ENCODE data around the gene SAMMSON.

SAMMSON gene

DNA sequence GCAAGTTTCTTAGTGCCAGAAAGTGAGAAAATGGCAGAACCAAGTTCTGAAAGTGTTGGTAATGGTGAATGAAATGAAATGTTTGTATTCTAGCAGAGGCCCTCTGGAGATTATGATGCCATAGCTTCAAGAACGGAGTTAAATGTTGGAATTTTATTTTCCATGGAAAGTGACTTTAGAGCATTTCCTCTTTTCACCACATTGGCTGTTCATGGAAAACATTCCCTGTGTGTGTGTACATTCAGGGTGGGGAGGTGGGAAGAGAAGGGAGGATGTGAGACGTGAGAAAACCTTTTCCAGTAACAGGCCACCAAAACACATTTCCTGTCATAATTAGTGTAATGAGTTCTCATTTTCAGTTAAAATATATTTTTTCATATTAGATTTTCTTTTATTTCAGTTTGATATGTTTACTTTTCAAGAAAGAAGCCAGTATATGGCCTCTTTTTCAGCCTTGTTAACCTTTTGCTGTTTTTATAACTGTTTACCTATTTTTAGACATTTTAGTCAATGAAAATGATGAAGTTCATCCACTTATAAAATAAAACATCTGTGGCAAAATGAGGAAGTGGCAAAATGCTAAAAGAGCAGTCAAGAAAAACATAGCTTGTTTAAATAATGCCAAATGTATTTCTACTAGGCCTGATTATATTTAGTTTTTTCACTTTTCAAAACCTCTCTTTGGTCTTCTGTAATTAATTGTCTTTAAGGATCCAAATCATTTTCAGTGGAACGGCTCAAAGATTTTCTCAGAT, 21.6 kb downstream of the SAMMSON start:
- no peak for DNase-seq

DNA sequence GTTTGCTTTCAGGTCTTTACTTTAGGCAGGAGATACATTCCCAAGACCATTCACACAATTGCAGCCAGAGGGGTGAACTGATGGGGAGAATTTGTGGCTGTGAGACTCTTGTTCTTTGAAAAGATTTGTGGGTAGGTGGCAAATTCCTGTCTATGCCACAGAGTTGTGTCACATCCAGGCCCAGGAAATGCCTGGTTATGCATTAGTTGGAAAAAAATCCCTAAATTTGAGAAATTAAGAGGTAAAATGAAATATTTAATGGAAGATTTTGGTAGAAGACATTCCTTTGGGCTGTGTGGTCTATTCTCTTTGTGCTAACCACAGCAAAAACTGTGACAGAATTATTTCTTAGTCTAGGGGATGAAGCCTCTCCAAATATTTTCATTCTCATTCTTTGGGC, 28.8 kb downstream of the SAMMSON start:
- no peak for DNase-seq

DNA sequence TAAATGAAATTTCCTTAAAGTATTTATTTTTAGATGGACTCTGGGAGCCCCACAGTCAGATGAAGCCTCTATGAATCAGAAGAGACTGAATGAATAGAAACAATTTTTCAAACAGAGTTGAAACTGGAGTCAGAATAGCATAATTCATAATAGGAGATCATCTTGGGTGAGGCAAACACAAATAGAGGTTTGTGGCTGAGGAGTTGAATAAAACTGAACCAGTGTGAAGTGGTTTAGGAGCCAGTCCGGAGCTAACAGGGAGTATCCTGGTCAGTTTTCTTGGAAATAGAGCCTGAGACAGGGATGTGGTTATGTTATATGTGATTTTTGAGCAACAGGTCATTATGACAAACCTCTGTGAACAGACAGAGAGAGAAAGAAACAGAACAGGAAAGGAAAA, 39.2 kb downstream of the SAMMSON start:
- DNase-seq, result no peak

DNA sequence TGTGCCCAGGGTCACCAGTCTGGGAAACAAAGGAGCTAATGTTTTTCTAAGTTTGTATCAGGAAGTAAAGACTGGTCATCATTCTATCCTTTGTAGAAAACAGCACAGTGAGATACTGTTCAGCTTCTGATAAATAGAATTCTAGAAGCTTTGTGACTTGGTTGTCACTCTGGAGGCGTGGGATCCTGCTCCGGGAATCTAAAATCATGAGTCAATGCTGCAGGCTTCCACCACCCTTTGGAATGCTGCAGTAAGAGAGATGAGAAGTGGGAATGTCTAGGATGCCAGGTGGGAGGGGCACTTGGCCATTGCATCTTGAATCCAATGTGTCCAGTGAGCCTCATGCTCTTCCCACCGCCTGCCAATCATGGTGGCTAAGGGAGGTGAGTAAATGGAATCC, 40.9 kb downstream of the SAMMSON start:
- no peak for DNase-seq

- no peak for DNase-seq
These were observed 43.1 kb downstream of the SAMMSON start for GRCh38 chr3:70042641-70043040.

DNA sequence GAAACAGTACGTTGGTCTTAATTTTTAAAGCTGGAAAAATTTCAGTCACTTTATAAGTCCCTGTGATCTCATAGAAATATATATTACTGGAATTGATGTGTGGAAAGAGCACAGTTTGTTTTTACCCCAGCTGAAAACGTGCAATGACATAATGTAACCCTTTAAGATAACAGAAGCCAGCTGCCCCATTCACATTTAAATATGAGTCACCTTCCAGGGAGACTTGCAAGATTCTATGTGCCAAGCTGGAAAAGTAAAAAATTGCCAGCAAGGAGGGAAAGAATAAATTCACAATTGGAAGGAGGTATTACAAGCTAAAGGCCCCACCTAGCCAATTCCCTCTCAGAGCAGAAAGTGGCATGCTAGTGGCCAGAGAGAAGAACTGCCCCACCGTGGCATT, 50.2 kb downstream of the SAMMSON start:
- no peak for DNase-seq

GRCh38 chr3:70053293-70053692, 53.8 kb downstream of the SAMMSON start:
- DNase-seq, result peak; percentile 23

- no peak for DNase-seq
These were observed 56.5 kb downstream of the SAMMSON start for GRCh38 chr3:70056081-70056480.

DNA sequence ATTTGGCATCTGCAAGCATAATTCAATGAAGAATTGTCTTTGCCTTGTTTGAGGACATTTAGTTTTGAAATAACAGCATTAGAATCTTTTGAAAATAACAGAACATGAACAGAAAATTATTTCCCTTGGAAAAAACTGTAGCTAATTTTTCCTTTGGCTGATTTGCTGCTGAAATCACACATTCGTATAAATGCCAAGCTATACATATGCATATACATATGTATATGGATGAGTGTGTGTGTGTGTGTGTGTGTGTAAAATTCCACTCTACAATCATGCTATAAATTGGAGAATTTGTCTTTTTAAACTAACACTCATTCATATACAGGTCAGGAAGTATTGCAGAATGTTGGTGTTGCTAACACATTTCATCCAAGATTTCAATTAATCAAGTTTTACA, 57.9 kb downstream of the SAMMSON start:
- no peak for DNase-seq

GRCh38 chr3:70061096-70061495, 61.6 kb downstream of the SAMMSON start:
- DNase-seq, result no peak

GRCh38 chr3:70064194-70064779, 64.8 kb downstream of the SAMMSON start:
- DNase-seq, result peak; percentile 56

DNA sequence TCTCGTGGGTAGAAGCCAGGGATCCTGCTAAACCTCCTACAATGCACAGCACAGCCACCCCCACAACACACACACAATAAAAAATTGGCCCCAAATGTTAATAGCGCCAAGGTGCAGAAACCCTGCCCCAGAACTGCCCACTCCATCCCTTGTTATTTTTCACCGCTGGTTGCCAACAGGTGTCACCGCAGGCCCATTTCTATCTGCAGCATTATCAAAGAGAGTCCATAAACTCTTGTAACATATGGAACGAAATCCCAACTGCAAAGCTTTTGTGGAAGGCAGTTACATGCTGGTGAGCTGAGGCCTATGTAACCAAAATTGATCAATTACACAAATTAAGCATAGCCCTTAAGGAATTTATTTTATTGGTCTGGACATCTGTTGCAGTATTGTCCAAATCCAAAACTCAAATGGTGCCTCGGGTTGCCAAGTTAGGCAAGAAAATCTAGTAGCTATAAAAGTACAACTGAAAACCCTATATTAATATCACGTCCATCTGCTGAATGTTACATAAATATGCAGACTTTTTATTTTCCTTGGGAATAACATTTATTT, 66.2 kb downstream of the SAMMSON start:
- DNase-seq, result no peak

DNA sequence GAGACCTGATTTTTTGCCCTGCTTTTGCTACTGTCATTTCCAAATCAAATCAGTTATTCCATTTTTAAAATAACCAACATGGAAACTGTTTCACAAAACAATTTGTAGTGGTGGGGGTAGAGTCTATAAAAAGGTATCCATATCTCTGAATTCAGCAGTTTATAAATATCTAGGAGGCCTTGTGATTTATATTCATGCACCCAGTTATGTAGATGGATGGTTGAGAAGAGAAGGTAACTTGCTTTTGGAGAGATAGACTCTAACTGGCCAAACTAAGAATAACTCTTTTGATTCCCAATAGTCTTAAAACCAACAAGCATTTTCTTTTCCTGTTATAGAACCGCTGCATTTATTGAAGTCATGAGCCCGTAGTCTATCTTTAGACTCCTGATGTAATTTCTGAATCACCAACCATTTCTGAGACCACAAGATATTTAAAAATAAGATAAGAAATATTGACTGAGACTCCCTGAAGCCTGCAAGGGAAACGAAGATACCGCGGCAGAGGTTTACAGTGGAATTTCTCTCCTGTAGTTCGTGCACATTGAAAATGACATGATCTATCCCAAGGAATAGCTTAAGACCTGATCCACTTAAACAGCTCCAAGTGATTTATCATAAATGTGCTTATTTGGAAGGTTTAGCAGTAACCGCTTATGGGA, 68.5 kb downstream of the SAMMSON start:
- peak; percentile 57 for DNase-seq

DNA sequence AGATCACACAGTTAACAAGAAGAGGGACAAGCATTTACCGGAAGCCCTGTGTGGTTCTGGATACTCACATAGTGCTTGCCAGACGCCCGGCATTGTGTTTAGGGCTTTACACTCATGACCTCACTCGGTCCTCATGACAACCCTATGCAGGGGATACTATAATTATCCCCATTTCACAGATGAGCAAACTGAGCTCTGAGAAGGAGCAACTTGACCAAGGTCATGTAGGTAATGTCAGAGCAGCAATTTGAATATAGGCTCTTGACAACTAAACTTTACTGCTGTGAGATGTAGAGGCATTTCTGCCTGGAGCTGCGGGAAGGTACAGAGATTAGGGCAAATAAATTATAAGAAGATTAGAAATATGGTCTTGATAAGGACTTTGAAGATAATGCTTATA, 70.0 kb downstream of the SAMMSON start:
- DNase-seq, result no peak

GRCh38 chr3:70071138-70071537, 71.6 kb downstream of the SAMMSON start:
- no peak for DNase-seq

- no peak for DNase-seq
These were observed 72.6 kb downstream of the SAMMSON start for GRCh38 chr3:70072180-70072579.

GRCh38 chr3:70072754-70073153, 73.2 kb downstream of the SAMMSON start:
- DNase-seq, result no peak

- DNase-seq, result no peak
These were observed 75.6 kb downstream of the SAMMSON start for GRCh38 chr3:70075101-70075500.

GRCh38 chr3:70076396-70076795, 76.9 kb downstream of the SAMMSON start:
- no peak for DNase-seq

DNA sequence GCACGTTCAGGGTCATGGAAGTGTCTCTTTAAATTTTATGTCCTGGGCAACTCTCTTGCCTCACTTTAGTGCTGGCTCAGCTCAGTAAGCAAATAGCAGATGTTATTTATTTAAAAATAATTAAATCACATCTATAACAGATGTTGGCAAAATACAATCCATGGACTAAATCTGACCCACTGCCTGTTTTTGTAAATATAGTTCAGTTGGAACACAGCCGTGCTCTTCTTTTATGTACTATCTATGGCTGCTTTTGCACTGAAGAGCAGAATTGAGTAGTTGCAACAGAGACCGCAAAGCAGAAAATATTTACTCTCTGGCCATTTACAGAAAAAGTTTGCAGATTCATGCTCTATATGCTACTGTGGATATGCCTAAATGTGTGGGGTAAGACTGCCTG, 79.2 kb downstream of the SAMMSON start:
- DNase-seq, result no peak

DNA sequence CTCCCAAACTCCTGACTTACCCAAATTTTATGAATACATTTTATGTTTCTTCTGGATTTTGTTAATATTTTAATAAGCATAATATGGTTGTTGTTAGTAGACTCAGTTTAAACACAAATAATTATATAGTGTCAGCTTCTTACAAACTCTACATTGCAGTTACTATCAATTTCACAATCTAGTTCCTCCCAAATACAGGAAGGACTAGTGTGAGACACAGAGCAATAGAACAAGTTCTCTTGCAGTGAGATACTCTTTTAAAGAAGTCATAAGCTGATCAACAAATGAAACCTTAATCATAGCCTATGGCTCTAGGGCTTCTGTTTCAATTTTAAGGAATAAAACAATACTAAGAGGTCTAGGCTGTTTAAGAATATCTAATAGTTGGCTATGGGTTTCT, 86.1 kb downstream of the SAMMSON start:
- no peak for DNase-seq

GRCh38 chr3:70086336-70086735, 86.8 kb downstream of the SAMMSON start:
- no peak for DNase-seq

- peak; percentile 38 for DNase-seq
These were observed 90.9 kb downstream of the SAMMSON start for GRCh38 chr3:70090322-70090913.

DNA sequence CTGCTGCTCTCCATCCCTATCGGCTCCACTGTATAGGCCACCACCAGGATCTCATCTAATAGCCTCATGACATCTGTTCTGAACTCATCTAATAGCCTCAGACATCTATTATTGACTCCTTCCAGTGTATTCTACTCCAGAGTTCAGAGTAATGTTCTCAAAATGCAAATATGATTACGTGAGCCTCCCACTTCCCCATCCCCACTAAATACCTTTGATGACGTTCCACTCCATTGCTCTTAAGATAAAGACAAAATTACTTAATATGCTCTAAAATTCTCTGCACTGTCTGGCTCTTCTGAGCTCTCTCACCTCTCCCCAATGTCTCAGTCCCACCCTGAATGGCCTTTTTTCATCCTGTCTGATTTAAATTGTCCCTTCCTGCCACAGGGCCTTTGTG, 94.7 kb downstream of the SAMMSON start:
- no peak for DNase-seq
